ENCODE data around the gene ANXA11.
"Not testable (repeated sequence)": the region's sequence is repeated elsewhere in the genome, so short reads cannot be mapped to it uniquely, and the experiment has no call there.

Gene ANXA11

DNA sequence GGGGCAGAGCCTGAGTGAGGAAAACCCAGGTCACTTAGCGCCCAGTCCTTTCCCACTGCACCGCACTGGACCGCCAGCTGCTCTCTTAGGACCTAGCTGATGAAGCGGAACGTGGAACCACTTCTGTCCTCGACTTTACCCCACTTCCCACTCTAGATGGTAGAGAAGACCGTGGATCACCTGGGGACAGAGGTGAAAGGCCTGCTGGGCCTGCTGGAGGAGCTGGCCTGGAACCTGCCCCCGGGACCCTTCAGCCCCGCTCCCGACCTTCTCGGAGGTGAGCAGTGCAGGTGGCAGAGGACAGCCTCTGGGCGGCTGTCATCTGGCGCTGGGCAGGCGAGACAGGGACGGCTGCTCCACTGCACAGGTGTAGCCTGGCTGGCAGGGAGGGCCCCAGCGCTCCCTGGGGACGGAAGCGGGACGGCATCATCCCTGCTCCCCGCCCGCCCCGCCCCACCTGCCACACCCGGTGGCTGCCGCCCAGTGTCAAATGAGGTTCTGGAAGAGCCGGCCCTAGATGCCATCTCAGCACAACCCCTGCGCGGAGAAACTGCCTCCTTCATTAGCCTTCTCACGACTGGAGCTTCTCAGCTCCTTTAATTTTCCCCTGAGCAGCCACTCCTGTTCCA is 61.2 kb downstream of the ANXA11 start:
- DNase-seq: peak; percentile 76

DNA sequence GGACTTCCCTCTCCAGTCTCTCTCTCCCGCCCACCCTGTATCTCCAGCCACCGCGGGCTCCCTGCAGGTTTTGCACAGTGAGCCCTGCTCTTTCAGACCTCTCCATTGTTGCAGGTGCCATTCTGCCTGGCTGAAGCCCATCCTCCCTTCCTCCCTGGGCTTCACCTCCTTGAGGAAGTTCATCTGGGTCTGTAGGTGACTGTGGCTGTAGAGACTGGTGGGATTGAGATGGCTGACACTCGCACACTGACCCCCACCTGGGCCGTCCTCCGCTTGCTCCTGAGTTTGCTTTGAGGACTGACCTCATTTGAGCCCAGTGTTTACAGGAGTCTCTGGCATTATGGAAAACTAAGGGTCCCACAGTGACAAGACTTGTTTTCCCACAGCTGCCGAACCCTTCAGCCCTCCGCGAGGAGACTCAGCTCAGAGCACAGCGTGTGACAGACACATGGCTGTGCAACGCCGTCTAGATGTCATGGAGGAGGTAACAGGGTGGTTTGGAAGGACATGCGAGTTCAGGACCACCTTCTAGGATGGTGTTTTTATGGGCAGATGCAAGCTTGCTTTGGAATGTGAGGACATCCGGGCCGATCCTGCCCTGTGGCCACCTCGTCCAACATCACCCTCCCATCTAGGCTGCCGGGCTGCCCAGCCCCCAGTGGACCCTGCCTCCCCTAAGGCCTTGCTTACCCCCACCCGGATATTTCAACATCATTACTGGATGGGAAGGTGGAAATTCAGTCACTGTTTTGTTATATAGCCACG is 63.5 kb downstream of the ANXA11 start:
- DNase-seq: no peak

DNA sequence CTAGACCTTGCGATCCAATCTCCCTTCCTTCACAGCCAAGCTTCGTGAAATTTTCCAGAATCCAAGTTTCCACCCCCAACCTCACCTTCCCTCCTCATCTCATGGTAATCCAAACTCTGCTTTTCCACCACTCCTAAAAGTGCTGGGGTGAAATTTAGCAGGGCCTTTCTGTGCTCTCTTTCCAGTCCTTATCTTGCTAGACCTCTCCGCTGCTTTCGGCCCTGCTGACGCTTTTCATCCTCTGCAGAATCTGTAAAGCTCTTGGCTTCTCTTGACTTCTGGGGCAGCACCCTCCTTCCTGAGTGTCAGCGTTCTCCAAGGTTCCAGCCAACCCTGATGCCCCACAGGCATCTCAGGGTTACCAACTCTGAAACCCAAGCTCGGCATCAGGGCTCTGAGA is 65.1 kb downstream of the ANXA11 start:
- no peak for DNase-seq

DNA sequence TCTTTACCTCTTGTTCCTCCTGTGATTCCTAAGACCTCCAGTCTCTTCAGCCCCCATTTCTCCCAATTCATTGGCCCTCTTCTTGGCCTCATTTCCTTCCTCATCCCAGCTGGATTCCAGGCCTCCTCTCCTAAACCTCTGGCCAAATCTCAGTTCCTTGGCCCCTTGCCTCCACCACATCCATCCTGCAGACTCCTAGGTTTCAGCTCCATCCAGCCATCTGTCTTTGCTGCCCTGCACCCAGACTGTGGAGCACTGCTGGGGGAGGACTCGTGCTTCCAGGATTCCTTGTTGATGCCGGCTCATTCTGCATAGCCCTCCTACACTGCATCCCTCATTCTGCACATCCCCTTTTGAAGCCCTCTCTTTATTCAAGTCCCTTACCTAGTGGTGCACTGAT is 66.1 kb downstream of the ANXA11 start:
- DNase-seq: no peak

DNA sequence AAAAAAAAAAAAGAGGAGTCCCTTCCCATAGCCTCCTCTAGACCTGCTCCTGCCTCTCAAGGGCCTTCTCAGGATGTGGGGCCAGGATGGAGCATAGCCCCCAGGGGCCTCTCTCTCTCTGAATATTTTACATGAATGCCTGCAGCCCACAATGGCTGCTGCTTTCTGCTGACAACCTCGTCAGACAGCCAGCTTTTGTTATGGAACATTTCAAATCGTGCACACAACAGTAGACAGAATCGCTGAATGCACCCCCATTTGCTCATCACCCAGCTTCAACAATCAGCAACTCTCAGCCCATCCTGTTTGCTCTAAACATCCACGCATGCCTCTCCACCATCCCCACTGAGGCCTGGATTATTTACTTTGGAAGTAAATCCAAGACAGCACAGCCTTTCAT is 67.4 kb downstream of the ANXA11 start:
- DNase-seq: no peak

DNA sequence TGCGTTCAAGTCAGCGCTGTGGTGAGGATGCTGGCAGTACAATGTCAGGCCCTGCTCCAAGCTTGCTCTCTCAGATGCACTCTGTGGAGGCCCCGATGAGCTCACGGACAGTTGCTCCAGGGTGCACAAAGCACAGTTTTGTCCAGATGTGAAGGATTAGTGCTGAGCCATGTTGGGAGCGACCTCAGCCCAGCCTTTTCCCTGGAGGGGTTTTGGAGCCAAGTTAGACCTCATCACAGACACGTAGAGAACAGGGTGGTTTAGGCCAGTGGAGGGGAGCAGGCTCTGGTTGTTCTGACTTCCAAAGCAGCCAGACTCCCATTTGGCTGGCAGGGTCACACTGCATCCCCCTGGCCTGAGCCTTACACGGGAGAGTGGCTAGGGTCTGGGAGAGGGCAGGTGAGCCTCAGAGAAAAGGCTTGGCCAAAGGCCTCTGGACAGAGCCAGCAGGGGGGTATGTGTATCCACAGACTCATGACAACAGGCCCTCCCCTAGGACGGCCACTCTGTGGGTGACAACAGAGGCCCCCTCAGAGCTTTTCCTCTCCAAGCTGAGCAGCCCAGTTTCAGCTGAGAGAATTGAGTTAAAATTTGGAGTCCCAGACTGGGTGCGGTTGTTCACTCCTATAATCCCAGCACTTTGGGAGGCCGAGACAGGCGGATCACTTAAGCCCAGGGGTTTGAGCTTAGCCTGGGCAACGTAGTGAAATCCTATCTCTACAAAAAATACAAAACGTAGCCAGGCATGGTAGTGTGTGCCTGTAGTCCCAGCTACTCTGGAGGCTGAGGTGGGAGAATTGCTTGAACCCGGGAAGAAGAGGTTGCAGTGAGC is 68.1 kb downstream of the ANXA11 start:
- DNase-seq: no peak

DNA sequence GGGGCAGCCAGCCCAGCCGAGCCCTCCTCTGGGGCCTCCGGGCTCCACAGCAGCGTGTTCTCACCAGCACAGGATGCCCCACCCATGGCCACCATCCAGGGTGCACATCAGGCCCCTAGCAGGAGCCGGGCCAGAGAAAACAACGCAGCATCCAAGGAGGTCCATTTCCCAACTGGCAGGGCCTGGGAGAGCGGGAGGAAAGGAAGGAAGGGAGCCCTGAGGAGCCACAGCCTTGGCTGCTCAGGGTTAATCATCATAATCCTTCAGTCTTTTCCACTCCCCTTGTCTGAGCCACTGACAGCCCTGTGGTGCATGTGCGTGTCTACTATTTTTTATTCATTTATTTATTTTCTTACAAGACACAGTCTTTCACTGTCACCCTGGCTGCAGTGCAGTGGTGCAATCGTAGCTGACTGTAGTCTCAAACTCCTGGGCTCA is 69.2 kb downstream of the ANXA11 start:
- no peak for DNase-seq

DNA sequence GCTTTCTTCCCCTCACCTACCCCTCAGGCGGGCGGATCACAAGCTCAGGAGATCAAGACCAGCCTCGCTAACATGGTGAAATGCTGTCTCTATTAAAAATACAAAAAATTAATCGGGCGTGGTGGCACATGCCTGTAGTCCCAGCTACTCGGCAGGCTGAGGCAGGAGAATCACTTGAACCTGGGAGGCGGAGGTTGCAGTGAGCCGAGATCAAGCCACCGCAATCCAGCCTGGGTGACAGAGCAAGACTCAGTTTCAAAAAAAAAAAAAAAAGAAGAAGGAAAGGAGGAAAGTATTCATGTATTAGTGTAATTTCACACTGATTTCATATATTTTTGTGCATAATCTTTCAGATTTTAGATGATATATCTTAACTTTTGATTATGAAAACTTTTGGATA is 71.7 kb downstream of the ANXA11 start:
- not testable (repeated sequence) for DNase-seq

DNA sequence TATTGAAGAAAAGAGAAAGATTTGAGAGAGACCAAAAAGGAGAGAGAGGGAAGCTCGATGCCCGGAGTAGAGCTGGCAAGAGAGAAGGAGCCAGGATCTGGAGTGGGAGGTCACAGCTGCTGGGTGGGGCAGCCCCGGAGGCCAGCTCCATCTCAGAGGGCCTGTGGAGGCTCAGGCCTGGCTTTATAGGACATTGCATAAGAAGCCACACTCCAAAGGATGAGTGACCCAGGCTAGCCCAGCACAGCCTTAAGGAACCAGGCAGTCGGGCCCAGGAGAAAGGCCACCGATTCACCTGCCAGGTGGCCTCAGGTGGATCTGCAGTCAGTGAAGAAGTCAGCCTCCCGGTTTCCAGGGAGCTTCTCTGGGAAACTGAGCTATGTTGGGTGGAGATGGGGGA is 72.1 kb downstream of the ANXA11 start:
- no peak for DNase-seq

DNA sequence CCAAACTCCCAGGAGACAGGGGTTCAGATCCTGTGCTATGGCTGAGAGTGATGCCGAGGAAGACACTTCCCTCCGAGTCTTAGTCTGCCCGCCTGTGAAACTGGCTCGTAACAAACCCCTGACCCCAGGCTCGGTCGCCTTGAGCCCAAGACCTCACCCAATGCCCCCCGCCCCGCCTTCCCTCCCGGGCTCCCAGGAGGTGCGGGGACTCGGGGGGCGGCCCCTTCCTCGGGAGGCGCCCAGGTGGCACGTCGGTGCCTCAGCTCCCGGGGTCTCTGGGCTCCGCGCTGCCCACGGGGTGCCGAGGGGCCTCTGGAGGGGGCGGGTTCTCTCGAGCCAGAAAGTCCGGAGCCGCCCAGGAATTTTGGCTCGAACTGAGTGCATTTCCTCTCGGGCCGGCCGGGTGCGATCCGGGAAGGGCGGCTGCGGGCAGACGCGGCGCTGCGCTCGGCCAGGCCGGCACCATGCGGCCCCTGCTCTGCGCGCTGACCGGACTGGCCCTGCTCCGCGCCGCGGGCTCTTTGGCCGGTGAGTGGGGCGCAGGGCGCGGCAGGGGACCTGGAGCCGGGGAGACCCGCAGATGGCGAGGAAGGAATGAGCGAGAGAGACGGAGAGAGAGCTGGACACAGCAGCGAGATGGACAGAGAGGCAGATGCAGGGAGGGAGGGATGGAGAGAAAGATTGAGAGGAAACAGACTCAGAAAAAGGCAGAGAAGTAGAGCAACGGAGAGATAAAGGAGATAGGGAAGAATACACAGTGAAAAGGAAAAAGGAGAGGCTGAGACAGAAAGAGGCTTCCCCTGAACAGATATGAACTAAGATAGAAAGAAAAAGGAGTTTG is 72.8 kb downstream of the ANXA11 start, which contains the start of gene PLAC9:
Gene PLAC9, plus strand, starts transcription at position 432 of the 841 bp plus-strand sequence. Its CDS starts 33 bp downstream, at position 465.
- DNase-seq: no peak

DNA sequence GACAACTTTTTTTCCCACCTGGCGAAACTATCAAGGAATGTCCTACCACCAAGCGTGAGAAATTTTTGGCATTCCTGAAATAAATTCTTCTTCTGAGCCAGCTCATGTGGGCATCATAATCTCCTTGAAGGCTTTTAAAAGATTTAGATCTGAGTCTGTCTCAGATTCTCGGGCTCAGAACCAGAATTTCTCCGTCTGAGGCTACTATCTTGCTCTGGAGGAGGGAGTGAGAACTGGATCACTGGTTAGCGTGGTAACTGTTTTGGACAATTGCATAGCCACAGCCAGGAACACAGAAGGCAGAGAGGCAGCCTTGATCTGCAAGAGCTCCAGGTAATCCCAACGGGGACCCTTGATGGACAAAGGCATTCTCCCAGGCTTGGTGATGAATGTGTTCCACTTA is 73.8 kb downstream of the ANXA11 start:
- DNase-seq: no peak

DNA sequence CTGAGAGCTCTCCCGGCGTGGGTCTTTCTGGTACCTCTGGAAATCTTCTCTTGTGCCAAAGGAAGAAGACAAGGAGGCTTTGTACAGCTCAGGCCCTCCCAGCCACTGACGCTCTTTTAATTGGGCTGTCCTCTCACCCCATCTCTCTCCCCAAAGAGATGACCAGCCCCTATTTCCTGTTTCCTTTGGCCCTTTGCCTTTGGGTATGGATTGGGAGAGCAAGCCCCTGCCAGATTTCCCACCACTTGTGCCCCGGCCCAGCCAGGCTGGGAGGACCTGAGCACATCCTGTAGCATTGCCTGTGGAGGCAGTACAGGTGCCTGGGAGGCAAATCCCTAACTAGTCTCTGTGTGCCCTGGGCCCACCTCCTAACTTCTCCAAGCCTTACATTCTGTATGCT is 78.5 kb downstream of the ANXA11 start:
- no peak for DNase-seq

DNA sequence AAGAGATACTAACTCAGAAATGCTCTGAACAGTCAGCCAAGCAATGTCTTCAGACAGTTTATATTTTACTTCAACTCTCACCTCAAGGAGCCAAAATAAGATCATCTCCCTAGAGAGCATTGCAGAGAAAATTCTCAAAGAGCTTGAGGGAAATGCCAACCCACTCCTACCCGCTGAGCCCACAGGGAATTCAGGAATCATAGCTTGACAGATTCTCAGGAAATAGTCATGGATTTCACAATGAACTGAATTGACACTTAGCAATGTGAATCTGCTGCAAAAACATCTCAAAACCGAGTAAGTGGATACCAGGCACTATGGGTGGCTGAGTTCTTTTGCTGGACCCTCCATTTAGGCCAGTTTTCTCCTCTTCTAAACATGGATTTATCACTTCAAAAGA is 82.6 kb downstream of the ANXA11 start:
- no peak for DNase-seq

DNA sequence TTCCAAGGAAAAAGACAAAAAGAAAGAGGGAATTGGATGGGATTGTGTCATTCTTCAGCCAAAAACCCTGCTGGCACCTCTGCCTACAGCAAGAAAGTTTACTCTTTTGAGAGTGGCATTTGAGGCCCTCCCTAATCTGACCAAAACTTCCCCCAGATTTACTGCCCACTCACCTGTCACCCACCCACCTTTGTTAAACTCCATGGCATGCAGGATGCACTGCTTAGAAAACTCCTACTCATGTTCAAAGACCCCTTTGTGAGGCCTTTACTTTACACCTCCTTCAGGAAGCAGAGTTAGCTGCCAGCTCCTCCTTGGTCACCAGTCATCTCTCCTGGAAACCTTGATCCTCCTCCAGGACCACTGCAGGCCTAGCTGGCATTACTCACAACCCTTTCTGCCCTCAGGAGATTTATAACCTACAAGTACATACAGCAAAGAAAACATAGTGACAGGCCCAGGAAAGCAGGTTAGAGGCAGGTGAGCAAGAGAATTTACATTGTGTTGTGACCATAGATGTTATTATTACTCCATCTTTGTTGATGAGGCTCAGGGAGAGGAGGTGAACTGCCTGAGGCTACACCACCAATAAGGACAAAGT is 83.1 kb downstream of the ANXA11 start:
- DNase-seq: no peak

DNA sequence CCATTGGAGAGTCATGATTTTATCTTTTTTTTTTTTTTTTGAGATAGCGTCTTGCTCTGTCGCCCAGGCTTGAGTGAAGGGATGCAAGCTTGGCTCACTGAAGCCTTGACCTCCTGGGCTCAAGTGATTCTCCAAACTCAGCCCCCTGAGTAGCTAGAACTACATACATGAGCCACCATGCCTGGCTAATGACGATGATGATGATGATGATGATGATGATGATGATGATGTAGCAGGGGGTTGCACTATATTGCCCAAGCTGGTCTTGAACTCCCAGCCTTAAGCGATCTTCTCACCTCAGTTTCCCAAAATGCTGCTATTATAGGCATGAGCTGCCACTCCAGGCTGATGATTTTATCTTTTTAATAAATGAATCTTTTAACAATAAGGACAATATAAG is 86.7 kb downstream of the ANXA11 start:
- DNase-seq: no peak

DNA sequence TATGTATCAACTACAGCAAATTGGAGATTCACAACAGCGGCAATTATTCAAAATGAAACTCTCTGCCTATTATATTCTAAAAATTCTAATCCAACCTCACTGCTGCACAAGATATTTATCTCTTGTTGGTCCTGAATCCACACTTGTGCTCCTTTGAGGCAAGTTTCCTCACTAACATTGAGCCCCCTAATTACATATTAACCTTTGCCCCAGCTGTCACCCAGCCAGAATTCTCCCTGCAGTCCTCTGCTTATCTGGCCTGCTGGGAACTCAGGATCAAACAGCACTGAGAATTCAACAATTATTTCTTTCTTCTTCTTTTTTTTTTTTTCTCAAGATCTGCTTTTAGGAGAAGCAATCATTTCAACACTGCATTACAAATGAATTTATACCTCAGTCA is 94.4 kb downstream of the ANXA11 start:
- no peak for DNase-seq

DNA sequence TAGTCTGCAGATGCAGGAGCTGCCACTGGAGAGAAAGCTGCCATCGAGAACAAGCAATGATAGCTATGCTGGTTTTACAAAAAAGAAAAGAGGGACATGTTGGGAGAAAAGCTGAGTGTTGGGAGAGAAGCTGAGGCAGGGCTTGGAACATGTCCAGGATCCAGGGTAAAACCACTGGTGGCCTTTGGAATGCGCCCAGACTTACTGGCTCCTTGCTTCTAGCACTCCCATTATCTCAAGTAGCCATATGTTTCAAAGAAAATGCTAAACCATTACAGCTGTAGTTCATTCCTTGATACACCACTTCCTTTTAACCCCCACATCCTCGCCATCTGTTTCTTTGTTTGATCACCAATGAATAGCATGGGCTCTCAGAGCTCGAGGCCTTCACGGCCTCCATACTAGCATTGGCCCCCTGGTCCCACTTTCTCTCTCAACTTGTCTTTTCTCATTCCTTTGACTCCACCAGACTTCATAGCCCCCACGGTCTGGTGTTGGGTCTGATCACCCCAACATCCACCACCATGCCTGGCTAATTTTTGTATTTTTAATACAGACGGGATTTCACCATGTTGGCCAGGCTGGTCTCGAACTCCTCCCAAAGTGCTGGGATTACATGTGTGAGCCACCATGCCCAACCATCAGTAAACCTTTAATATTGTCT is 96.6 kb downstream of the ANXA11 start:
- no peak for DNase-seq

DNA sequence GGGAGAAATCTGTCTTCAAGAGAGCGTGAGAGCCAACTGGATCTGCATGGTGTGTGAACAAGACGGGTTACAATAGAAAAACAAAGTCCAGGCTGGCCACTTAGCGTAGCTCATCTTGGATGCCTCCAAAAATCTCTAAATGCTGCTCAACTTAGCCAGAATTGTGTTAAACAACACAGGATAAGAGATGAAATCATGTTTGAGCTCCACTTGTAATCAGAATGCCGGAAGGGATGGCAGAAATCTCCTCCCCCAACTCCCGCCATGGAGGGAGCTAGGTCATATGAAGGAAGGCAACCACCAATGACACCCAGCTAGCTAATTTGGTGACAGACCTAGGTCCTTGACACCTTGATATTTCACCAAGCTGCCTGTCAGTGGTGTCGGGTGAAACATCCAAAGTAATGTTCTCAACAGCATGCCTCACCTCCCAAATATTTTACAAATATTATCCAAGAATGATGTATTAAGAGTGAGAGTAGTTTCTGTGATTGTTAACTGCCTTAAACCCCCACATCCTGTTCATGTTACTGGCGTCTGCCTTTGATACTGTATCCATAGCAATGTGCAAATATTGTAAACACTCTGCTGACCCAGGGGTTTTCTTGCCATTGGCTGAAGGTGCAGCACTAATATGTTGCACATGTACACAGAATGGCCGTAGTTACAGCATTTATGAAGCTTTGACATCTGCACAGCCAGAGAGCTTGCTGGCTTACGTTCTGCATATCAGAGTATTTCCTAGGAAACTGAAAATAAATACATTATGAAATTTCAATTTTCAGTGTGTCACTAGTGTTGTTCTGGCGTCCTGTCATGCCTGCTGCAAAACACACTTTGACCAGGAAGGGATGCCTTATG is 101.0 kb downstream of the ANXA11 start:
- DNase-seq: no peak
